ENCODE measurements around the gene SALL2.

SALL2 gene

GRCh38 chr14:21527318-21527679, 1.2 kb upstream of the SALL2 start:
- DNase-seq (ENCODE audit: low spot score), result no peak

GRCh38 chr14:21526672-21527317, 649 bp upstream of the SALL2 start:
- no peak for DNase-seq (ENCODE audit: low spot score)

DNA sequence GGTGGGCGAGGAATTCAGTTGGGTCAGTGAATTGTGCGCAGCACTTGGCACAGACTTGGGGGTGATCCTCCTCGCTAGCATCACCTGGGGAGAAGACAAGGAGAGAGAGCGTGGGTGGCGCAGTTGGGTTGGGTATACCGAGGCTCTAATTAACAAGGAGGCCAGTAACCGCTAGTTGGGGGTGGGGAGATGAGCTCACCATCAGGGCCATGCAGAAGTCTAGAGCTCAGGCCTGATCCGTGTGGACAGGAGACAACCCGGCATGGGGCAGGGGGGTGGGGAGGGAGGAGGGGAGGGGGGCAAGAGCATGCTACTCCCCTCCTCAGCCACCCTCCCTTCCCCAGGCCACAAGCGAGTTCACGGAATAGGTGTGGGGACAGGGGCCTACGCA, 580 bp downstream of the SALL2 start:
- no peak for DNase-seq (ENCODE audit: low spot score)

- no peak for DNase-seq (ENCODE audit: low spot score)
Measured at GRCh38 chr14:21524575-21525490, 1.3 kb downstream of the SALL2 start.

GRCh38 chr14:21523203-21523602, 2.9 kb downstream of the SALL2 start:
- no peak for DNase-seq (ENCODE audit: low spot score)

GRCh38 chr14:21521501-21521900, 4.6 kb downstream of the SALL2 start:
- peak; percentile 64 for DNase-seq (ENCODE audit: low spot score)

DNA sequence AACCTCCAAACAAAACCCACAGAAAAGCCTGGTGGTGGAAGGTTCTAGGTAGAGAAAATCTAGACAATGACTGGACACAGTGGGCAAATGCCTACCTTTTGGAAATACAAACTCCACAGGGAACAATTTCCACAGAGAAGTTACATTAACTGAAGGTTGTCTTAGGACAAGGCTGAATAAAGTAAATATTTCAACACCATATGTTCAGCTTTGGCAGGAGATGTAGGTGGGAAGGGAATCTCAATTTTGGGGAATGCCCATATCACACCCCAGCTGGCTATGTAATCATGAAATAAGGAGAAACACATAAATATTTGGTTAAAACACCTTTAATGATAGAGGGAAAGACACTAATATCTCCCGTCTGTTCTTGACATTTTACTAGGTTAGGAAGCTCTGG, 5.4 kb downstream of the SALL2 start:
- no peak for DNase-seq (ENCODE audit: low spot score)

GRCh38 chr14:21518725-21519124, 7.4 kb downstream of the SALL2 start:
- no peak for DNase-seq (ENCODE audit: low spot score)

- DNase-seq (ENCODE audit: low spot score), result no peak
Measured at GRCh38 chr14:21514341-21514740, 11.8 kb downstream of the SALL2 start.

DNA sequence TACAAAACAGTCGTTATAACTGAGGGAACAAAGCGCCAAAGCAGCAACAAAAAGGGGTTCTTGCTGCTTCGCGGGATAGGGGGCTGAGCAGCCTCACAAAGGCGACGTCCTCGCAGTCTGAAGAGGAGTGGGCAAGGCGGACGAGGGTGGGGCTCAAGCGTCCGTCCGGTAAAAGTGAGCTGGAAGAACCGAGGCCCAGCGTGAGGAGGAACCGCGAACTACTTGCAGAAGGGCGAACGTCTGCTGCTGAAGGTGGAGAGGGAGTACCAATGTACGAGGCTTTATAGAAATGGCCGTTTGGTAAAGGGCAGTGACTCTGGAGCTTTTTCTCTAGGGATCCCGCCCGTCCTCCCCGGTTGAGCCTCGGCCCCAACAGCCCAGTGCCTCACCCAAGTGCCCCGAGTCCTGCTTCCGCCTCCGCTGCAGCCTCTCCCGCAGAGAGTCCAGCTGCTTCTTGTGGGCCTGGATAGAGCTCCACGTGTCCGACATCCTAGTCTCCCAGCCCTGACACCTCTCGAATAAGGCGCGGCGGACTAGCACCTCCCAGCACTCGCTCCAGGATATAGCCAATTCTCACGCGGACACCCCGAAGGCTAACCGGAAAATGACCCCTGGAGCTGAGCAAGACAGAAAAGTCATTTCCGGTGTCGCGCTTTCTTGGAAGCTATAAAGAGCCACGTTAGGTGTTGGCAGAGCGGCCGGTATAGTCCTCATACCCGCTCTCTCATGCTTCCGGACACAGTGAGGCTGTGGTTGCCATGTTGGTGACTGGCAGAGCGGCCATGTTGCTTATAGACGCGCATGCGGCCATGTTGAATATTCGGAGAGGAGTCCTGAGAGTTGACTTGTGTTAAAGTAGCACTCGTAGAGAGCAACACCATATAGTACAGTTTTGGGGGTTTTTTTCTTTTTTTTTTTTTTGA, 15.2 kb downstream of the SALL2 start, which contains the start of gene METTL3:
Gene METTL3 (minus strand): TSS at position 606 of the 923 bp plus-strand sequence. CDS start 117 bp downstream, at position 489.
- DNase-seq (ENCODE audit: low spot score), result peak; percentile 90

- DNase-seq (ENCODE audit: low spot score), result no peak
Measured at GRCh38 chr14:21509432-21510143, 16.6 kb downstream of the SALL2 start.

DNA sequence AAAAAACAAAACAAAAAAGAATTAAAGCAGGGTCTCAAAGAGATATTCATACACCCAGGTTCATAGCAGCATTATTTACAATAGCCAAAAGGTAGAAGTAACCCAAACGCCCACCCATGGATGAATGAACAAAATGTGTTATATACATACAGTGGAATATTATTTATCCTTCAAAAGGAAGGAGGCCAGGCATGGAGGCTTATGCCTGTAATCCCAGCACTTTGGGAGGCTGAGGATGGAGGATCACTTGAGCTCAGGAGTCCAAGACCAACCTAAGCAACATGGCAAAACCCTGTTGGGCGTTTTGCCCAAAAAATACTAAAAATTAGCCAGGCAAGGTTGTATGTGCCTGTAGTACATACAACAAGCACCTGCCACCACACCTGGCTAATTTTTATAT, 19.6 kb downstream of the SALL2 start:
- DNase-seq (ENCODE audit: low spot score), result no peak

DNA sequence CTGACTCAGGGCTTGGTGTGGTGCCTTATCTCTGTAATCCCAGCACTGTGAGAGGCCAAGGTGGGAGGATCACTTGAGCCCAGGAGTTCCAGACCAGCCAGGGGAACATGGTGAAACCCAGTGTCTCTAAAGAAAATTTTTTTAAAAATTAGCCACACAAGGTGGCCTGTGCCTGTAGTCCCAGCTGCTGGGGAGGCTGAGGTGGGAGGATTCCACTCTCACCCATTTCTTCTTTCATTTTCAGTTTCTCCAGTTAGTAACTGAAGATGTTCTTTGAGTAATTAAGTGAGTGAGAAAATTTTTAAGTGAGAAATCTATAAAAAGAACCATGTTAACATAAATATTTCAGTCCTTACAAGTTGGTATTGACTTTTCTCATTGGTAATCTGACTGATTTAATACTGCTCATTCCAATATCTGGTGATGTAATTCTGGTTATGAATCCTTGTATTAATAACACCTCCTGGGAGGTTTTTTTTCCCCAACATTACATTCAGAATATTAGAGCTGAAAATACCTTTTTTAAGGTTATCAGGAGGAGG, 21.1 kb downstream of the SALL2 start:
- DNase-seq (ENCODE audit: low spot score), result no peak

DNA sequence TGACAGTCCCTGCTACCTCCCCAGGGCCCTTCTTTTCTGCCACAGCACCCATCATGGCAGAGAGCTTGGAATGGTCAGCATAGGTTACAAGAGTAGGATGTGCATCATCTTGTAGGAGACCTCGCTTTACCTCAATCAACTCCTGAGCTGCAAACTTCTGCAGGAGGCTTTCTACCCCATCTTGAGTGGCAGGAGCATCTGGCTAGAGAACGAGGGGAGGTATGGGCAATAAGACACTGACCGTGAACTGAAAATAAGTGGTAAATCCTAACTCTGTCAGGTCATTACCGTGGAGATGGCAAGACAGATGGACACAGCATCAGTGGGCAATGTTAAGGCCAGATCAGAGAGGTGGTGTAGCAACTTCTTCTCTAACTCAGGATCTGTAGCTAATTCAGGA, 22.8 kb downstream of the SALL2 start:
- DNase-seq (ENCODE audit: low spot score), result no peak

DNA sequence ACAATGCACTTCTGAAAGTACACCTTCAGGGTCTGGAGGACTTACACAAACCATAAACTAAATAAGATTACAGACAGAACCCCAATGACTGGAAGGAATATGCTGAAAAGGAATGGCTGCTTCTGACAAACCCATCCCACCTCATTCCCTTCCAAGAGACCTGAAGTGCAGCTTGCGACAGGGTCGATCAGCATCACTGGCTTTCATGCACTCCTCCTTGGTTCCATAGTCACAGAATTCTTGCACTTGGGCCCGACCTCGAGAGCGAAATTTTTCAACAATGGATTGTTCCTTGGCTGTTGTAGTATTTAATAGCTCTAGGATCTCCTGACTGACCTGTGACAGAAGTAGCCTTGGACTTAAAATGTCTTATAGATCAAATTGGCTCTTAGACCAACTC, 24.6 kb downstream of the SALL2 start:
- DNase-seq (ENCODE audit: low spot score), result no peak

GRCh38 chr14:21498540-21499526, 27.3 kb downstream of the SALL2 start:
- peak; percentile 28 for DNase-seq (ENCODE audit: low spot score)

GRCh38 chr14:21496453-21496852, 29.7 kb downstream of the SALL2 start:
- DNase-seq (ENCODE audit: low spot score), result no peak

- DNase-seq (ENCODE audit: low spot score), result no peak
Measured at GRCh38 chr14:21494902-21495762, 31.0 kb downstream of the SALL2 start.

- DNase-seq (ENCODE audit: low spot score), result peak; percentile 53
Measured at GRCh38 chr14:21486640-21487087, 39.5 kb downstream of the SALL2 start.
